Chondrocyte (in vitro differentiated cells): ENCODE measurements around the gene IRF2BP2. TPM values are rescaled to one million over a fixed set of nuclear protein-coding genes. Genes with fewer than 3 reads are reported as not detected.

Source experiments
- DNase-seq: peaks from one replicate; pipeline ENCODE4 v3.0.0; 2021; ENCODE audit warnings: mixed read lengths, low spot score
- H3K27ac Mint-ChIP-seq: one replicate; pipeline ENCODE4 v1.8.0; 2021; ENCODE audit warnings: mild to moderate bottlenecking, moderate library complexity, mixed read lengths; ENCODE audit not compliant: unreplicated experiment
- H3K27me3 Mint-ChIP-seq: 2 replicates; pipeline ENCODE4 v1.8.0; 2021; ENCODE audit warnings: low read depth, mixed read lengths
- H3K36me3 Mint-ChIP-seq: 2 replicates; pipeline ENCODE4 v1.8.0; 2021; ENCODE audit warnings: low read depth, mixed read lengths
- H3K4me1 Mint-ChIP-seq: 2 replicates; pipeline ENCODE4 v1.8.0; 2021; ENCODE audit warnings: low read depth, mild to moderate bottlenecking, mixed read lengths
- H3K4me3 Mint-ChIP-seq: one replicate; pipeline ENCODE4 v1.8.0; 2021; ENCODE audit warnings: mild to moderate bottlenecking, moderate library complexity, mixed read lengths; ENCODE audit not compliant: unreplicated experiment
- H3K9me3 Mint-ChIP-seq: 2 replicates; pipeline ENCODE4 v1.8.0; 2021; ENCODE audit warnings: low read depth, mixed read lengths
- CTCF ChIP-seq: fragments of 200-600 bp; sonication (generic); IDR thresholded peaks from 2 replicates; pipeline ENCODE4 v1.5.0; 2021; ENCODE audit warnings: antibody characterized with exemption, mild to moderate bottlenecking, moderate library complexity
- total RNA-seq: library from RNA; stranded (reverse); gene quantifications from 3 replicates; pipeline ENCODE4 v1.2.1, GENCODE V29; 2021

IRF2BP2 gene
- total RNA-seq, 1 donor from 2014 or later, result 70.5 TPM

DNA sequence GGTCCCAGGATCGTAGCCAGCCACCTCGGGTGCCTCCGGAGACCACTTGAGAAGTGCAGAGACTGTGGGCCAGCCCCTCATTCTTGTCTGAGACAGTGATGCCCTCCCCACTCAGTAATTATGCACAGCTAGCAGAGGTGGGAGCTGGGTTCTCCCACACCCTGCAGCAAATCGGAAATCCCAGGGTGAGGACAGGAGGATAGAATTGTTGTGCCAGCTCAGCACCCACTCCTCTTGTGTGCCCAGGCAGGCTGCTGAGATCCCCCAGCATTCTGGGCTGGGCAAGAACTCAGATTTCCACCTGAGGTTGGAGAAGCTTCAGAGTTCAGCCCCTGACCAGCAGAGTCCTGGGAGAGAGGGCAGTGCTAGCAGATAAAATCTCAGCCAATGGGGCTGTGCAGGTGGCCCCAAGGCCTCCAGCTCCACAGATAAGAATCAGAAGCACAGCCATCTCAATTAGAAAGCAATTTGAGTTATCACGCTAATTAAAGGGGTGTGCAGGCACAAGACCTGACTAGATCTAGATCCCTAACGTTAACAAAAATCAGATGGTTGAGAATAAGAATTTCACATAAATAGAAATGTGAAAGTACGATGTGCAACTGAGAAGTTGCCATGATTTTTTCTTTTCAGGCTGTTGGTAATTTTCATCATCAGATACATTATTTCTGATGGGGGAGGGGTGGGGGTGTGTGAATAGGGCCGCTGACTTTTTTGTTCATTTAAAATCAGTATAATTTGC, 45.5 kb upstream of the IRF2BP2 start:
- TF ChIP-seq CTCF, result no peak
- Mint-ChIP-seq H3K4me1 (peaks cover 24% of the 10 kb centered on the region), H3K4me3 (no peak overlapping the region), H3K27me3 (no peaks in the 10 kb centered on the region), H3K9me3 (peaks cover 9% of the 10 kb centered on the region), H3K27ac (no peak overlapping the region), H3K36me3 (no peaks in the 10 kb centered on the region)
- DNase-seq, result no peak

DNA sequence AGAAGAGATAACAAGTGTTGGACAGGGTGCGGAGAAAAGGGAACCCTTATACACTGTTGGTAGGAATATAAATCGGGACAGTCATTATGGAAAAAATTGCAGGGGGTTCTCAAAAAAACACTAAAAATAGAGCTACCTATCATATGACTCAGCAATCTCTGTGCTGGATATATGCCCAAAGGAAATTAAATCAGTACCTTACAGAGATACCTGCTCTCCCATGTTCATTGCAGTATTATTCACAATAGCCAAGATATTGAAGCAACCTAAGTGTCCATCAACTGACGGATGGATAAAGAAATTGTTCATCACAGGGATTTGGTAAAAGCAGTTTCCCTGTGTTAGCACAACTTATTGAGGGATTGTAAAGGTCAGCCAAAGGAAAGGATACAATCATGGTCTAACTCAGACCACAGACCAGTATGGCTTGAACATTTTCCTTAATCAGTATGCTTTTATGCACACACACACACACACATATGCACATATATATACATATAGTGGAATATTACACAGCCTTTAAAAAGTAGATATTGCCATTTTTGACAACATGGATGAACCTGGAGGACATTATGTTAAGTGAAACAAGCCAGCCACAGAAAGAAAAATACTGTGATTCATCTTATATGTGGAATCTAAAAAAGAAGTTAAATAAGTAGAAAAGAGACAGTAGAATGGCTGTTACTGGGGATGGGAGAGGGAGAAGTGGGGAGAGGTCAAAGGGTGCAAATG, 44.2 kb upstream of the IRF2BP2 start:
- H3K9me3 Mint-ChIP-seq, result peaks cover 9% of the 10 kb centered on the region
- TF ChIP-seq CTCF, result no peak
- no peaks in the 10 kb centered on the region for H3K27me3 Mint-ChIP-seq
- no peak overlapping the region for H3K27ac Mint-ChIP-seq
- H3K36me3 Mint-ChIP-seq, result no peaks in the 10 kb centered on the region
- no peak overlapping the region for H3K4me3 Mint-ChIP-seq
- no peak for DNase-seq
- H3K4me1 Mint-ChIP-seq, result peaks cover 20% of the 10 kb centered on the region

DNA sequence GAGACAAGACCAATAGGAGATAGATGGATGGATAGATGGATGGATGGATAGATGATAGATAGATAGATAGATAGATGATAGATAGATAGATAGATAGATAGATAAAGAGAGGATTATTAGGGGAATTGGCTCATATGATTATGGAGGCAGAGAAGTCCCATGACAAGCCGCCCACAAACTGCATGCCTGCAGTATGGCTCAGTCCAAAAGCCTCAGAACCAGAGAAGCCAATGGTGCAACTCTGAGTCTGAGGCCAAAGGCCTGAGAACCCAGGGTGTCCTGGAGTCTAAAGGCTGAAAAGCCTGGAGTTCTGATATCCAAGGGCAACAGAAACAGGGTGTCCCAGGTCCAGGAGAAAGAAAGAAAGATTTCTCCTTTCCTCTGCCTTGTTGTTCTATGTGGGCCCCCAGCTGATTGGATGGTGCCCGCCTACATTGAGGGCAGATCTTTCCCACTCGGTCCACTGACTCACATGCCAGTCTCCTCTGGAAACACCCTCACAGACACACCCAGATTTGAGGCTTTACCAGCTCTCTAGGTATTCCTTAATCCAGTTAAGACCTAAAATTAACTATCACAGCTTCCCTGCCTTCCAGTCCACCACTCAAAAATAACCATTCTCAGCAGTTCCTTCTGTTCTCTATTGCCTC, 39.6 kb upstream of the IRF2BP2 start:
- H3K9me3 Mint-ChIP-seq, result peaks cover 15% of the 10 kb centered on the region
- H3K36me3 Mint-ChIP-seq, result peaks cover 3% of the 10 kb centered on the region
- no peak for DNase-seq
- H3K4me3 Mint-ChIP-seq, result no peak overlapping the region
- no peaks in the 10 kb centered on the region for H3K27me3 Mint-ChIP-seq
- no peak for TF ChIP-seq CTCF
- H3K27ac Mint-ChIP-seq, result no peak overlapping the region
- no peaks in the 10 kb centered on the region for H3K4me1 Mint-ChIP-seq

DNA sequence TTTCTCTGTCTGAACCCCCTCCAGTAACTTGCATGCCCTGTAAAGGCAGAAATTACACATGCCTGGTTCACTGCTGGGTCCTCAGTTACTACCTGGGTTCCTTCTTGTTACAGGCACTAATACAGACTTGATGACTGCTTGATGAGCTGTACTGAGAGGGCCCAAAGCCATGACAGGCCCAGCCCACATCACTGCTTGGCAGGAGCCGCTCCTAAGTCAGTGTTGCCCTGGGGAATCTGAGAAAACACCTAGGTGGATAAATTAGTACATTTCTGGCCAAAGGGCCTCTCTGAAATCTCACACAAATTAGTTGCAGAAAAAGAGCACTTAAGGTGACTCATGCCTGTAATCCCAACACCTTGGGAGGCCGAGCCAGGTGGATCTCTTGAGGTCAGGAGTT, 37.8 kb upstream of the IRF2BP2 start:
- no peaks in the 10 kb centered on the region for H3K27me3 Mint-ChIP-seq
- peaks cover 3% of the 10 kb centered on the region for H3K36me3 Mint-ChIP-seq
- no peak overlapping the region for H3K27ac Mint-ChIP-seq
- no peaks in the 10 kb centered on the region for H3K4me1 Mint-ChIP-seq
- no peak overlapping the region for H3K4me3 Mint-ChIP-seq
- peaks cover 7% of the 10 kb centered on the region for H3K9me3 Mint-ChIP-seq
- DNase-seq, result no peak
- TF ChIP-seq CTCF, result no peak

GRCh38 chr1:234647245-234647644, 37.3 kb upstream of the IRF2BP2 start:
- Mint-ChIP-seq H3K9me3 (peaks cover 7% of the 10 kb centered on the region), H3K27ac (no peak overlapping the region), H3K4me1 (no peaks in the 10 kb centered on the region), H3K36me3 (peaks cover 3% of the 10 kb centered on the region), H3K4me3 (no peak overlapping the region), H3K27me3 (no peaks in the 10 kb centered on the region)
- TF ChIP-seq CTCF, result no peak
- no peak for DNase-seq
